ACC112 (cell line): ENCODE measurements around the gene FURIN.

Source experiments
- H2AFZ ChIP-seq: fragments of 200-600 bp; sonication (generic); one replicate; pipeline ENCODE4 v1.6.0; 2017; ENCODE audit warnings: antibody characterized with exemption, low read length; ENCODE audit not compliant: unreplicated experiment
- H3K27ac ChIP-seq: fragments of 200-600 bp; sonication (generic); 2 replicates; pipeline ENCODE4 v1.5.1; 2014; ENCODE audit warnings: low read depth, mild to moderate bottlenecking, antibody characterized with exemption, low read length, moderate library complexity
- H3K27me3 ChIP-seq: fragments of 200-600 bp; sonication (generic); 2 replicates; pipeline ENCODE4 v1.6.1; 2014; ENCODE audit warnings: mild to moderate bottlenecking, antibody characterized with exemption, low read length, moderate library complexity, mixed read lengths; ENCODE audit not compliant: insufficient read depth
- H3K36me3 ChIP-seq: fragments of 200-600 bp; sonication (generic); 2 replicates; pipeline ENCODE4 v1.6.1; 2016; ENCODE audit warnings: mild to moderate bottlenecking, antibody characterized with exemption, low read length, moderate library complexity, mixed read lengths; ENCODE audit not compliant: insufficient read depth
- H3K4me1 ChIP-seq: fragments of 200-600 bp; sonication (generic); one replicate; pipeline ENCODE4 v1.6.1; 2016; ENCODE audit warnings: low read length, mixed read lengths; ENCODE audit not compliant: insufficient read depth, unreplicated experiment, control insufficient read depth
- H3K4me3 ChIP-seq: fragments of 200-600 bp; sonication (generic); 2 replicates; pipeline ENCODE4 v1.5.1; 2014; ENCODE audit warnings: mild to moderate bottlenecking, low read depth, low read length
- H3K79me2 ChIP-seq: fragments of 200-600 bp; sonication (generic); one replicate; pipeline ENCODE4 v1.6.0; 2016; ENCODE audit warnings: low read length; ENCODE audit not compliant: control insufficient read depth, unreplicated experiment, insufficient read depth

The FURIN gene

GRCh38 chr15:90876512-90877170 is 8.3 kb downstream of the FURIN start:
- Histone ChIP-seq H3K36me3 (peaks cover 10% of the 10 kb centered on the region; the same call in 1 of the 2 replicates), H3K79me2 (peaks cover 38% of the 10 kb centered on the region), H3K4me3 (no peak overlapping the region), H3K4me1 (peaks cover 22% of the 10 kb centered on the region), H3K27ac (no peak overlapping the region), H2AFZ (no peak overlapping the region), H3K27me3 (no peaks in the 10 kb centered on the region)

DNA sequence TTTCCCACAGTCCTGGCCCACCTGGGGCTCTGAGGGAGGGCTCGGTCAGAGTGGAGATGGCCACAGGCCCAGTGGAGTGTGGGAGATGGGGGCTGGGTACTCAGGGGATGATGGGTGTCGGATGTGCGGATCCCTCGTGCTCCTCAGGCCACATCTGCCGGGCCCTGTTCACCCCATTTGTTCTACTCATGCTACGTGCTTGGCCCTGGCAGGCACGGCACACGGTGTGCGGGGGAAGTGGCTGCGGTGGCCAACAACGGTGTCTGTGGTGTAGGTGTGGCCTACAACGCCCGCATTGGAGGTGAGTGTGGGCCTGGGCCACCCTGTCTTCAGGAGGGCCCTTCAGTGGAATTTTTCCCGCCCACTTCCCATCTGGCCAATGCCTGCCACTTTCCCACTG is 8.9 kb downstream of the FURIN start:
- no peaks in the 10 kb centered on the region for H3K27me3 ChIP-seq
- peaks cover 10% of the 10 kb centered on the region; the same call in 1 of the 2 replicates for H3K36me3 ChIP-seq
- H3K4me3 ChIP-seq: no peak overlapping the region
- H3K4me1 ChIP-seq: peaks cover 21% of the 10 kb centered on the region
- no peak overlapping the region for H3K27ac ChIP-seq
- peaks cover 31% of the 10 kb centered on the region for H3K79me2 ChIP-seq
- H2AFZ ChIP-seq: no peak overlapping the region

- Histone ChIP-seq H3K27me3 (no peaks in the 10 kb centered on the region), H3K36me3 (peaks cover 10% of the 10 kb centered on the region; the same call in 1 of the 2 replicates), H3K4me1 (peaks cover 15% of the 10 kb centered on the region), H3K4me3 (no peak overlapping the region), H3K27ac (no peak overlapping the region), H3K79me2 (peaks cover 25% of the 10 kb centered on the region), H2AFZ (no peak overlapping the region)
These were observed 9.6 kb downstream of the FURIN start for GRCh38 chr15:90877996-90878395.

DNA sequence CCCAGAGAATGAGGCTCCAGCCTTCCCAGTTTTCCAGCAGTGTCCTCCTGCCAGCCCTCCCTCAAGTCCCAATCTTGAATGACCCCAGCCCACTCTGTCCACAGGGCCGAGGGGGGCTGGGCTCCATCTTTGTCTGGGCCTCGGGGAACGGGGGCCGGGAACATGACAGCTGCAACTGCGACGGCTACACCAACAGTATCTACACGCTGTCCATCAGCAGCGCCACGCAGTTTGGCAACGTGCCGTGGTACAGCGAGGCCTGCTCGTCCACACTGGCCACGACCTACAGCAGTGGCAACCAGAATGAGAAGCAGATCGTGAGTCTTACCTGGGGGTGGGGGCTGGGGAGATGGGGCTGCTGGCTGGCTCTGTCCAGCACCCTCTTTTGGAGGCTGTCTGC is 10.3 kb downstream of the FURIN start:
- Histone ChIP-seq H3K79me2 (peaks cover 18% of the 10 kb centered on the region), H3K4me3 (no peak overlapping the region), H3K27me3 (no peaks in the 10 kb centered on the region), H3K27ac (no peak overlapping the region), H3K4me1 (peaks cover 12% of the 10 kb centered on the region), H2AFZ (no peak overlapping the region), H3K36me3 (peaks cover 10% of the 10 kb centered on the region; the same call in 1 of the 2 replicates)

- peaks cover 8% of the 10 kb centered on the region for H3K79me2 ChIP-seq
- peaks cover 10% of the 10 kb centered on the region; the same call in 1 of the 2 replicates for H3K36me3 ChIP-seq
- no peak overlapping the region for H3K27ac ChIP-seq
- no peak overlapping the region for H3K4me3 ChIP-seq
- no peaks in the 10 kb centered on the region for H3K27me3 ChIP-seq
- peaks cover 7% of the 10 kb centered on the region for H3K4me1 ChIP-seq
- no peak overlapping the region for H2AFZ ChIP-seq
These were observed 11.5 kb downstream of the FURIN start for GRCh38 chr15:90879730-90880366.

DNA sequence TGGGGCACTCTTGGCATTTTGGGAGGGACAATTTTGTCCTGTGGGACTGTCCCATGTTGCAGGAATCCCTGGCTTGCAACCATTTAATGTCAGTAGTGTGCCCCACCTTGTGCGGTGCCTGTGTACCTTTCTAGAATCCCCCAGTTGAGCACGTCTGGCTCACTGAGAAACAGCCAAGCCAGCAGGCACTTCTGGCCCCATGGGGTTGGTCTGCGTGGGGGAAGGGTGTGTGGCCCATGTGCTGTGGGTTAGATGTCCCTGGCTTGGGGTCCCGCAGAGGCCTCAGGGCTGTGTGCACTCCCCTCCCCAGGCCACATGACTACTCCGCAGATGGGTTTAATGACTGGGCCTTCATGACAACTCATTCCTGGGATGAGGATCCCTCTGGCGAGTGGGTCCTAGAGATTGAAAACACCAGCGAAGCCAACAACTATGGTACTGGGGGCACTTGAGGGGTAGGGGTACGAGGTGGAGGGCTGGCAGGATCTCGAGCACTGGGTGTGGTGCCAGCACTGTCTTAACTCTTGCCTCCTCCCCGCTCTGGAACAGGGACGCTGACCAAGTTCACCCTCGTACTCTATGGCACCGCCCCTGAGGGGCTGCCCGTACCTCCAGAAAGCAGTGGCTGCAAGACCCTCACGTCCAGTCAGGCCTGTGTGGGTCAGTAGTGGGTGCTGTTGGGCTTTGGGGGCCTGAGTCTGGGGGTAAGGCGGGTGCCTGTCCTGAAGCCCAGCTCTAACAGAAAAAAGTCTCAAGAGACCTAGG is 12.2 kb downstream of the FURIN start:
- no peak overlapping the region for H3K27ac ChIP-seq
- no peak overlapping the region for H2AFZ ChIP-seq
- no peak overlapping the region for H3K4me3 ChIP-seq
- H3K79me2 ChIP-seq: peaks cover 3% of the 10 kb centered on the region
- H3K27me3 ChIP-seq: no peaks in the 10 kb centered on the region
- peaks cover 14% of the 10 kb centered on the region for H3K4me1 ChIP-seq
- peaks cover 10% of the 10 kb centered on the region; the same call in 1 of the 2 replicates for H3K36me3 ChIP-seq

DNA sequence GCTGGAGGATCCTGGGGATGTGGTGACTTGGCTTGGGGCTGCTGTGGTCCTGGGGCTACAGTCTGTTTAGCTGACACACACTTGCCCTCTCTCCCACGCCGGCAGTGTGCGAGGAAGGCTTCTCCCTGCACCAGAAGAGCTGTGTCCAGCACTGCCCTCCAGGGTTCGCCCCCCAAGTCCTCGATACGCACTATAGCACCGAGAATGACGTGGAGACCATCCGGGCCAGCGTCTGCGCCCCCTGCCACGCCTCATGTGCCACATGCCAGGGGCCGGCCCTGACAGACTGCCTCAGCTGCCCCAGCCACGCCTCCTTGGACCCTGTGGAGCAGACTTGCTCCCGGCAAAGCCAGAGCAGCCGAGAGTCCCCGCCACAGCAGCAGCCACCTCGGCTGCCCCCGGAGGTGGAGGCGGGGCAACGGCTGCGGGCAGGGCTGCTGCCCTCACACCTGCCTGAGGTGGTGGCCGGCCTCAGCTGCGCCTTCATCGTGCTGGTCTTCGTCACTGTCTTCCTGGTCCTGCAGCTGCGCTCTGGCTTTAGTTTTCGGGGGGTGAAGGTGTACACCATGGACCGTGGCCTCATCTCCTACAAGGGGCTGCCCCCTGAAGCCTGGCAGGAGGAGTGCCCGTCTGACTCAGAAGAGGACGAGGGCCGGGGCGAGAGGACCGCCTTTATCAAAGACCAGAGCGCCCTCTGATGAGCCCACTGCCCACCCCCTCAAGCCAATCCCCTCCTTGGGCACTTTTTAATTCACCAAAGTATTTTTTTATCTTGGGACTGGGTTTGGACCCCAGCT is 13.0 kb downstream of the FURIN start:
- H3K4me1 ChIP-seq: peaks cover 21% of the 10 kb centered on the region
- no peak overlapping the region for H3K4me3 ChIP-seq
- peaks cover 8% of the 10 kb centered on the region; the same call in 1 of the 2 replicates for H3K36me3 ChIP-seq
- no peaks in the 10 kb centered on the region for H3K27me3 ChIP-seq
- H2AFZ ChIP-seq: no peak overlapping the region
- H3K27ac ChIP-seq: no peak overlapping the region
- H3K79me2 ChIP-seq: no peaks in the 10 kb centered on the region

GRCh38 chr15:90881978-90882721 is 13.8 kb downstream of the FURIN start:
- no peak overlapping the region for H2AFZ ChIP-seq
- no peaks in the 10 kb centered on the region for H3K79me2 ChIP-seq
- peaks cover 22% of the 10 kb centered on the region for H3K4me1 ChIP-seq
- no peaks in the 10 kb centered on the region for H3K27me3 ChIP-seq
- H3K36me3 ChIP-seq: peaks cover 4% of the 10 kb centered on the region; the same call in 1 of the 2 replicates
- no peak overlapping the region for H3K4me3 ChIP-seq
- H3K27ac ChIP-seq: no peak overlapping the region

DNA sequence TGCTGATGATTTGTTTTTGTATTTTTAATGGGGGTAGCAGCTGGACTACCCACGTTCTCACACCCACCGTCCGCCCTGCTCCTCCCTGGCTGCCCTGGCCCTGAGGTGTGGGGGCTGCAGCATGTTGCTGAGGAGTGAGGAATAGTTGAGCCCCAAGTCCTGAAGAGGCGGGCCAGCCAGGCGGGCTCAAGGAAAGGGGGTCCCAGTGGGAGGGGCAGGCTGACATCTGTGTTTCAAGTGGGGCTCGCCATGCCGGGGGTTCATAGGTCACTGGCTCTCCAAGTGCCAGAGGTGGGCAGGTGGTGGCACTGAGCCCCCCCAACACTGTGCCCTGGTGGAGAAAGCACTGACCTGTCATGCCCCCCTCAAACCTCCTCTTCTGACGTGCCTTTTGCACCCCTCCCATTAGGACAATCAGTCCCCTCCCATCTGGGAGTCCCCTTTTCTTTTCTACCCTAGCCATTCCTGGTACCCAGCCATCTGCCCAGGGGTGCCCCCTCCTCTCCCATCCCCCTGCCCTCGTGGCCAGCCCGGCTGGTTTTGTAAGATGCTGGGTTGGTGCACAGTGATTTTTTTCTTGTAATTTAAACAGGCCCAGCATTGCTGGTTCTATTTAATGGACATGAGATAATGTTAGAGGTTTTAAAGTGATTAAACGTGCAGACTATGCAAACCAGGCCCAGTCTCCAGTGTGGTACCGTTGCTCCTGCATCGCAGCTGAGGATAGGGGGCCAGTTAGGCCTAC is 14.6 kb downstream of the FURIN start:
- no peak overlapping the region for H2AFZ ChIP-seq
- no peaks in the 10 kb centered on the region for H3K79me2 ChIP-seq
- H3K27ac ChIP-seq: no peak overlapping the region
- no peaks in the 10 kb centered on the region for H3K27me3 ChIP-seq
- peaks cover 22% of the 10 kb centered on the region for H3K4me1 ChIP-seq
- no peak overlapping the region for H3K4me3 ChIP-seq
- no peaks in the 10 kb centered on the region; the same call in 1 of the 2 replicates for H3K36me3 ChIP-seq
